HG02885 (cell line): ENCODE data around the gene ZNF580.

Experiments used
- ATAC-seq: cut with Tn5 transposase; IDR thresholded peaks from one replicate; pipeline ENCODE4 v1.9.1; 2021; ENCODE audit warnings: mild to moderate bottlenecking; ENCODE audit not compliant: unreplicated experiment, poor library complexity

Gene ZNF580

DNA sequence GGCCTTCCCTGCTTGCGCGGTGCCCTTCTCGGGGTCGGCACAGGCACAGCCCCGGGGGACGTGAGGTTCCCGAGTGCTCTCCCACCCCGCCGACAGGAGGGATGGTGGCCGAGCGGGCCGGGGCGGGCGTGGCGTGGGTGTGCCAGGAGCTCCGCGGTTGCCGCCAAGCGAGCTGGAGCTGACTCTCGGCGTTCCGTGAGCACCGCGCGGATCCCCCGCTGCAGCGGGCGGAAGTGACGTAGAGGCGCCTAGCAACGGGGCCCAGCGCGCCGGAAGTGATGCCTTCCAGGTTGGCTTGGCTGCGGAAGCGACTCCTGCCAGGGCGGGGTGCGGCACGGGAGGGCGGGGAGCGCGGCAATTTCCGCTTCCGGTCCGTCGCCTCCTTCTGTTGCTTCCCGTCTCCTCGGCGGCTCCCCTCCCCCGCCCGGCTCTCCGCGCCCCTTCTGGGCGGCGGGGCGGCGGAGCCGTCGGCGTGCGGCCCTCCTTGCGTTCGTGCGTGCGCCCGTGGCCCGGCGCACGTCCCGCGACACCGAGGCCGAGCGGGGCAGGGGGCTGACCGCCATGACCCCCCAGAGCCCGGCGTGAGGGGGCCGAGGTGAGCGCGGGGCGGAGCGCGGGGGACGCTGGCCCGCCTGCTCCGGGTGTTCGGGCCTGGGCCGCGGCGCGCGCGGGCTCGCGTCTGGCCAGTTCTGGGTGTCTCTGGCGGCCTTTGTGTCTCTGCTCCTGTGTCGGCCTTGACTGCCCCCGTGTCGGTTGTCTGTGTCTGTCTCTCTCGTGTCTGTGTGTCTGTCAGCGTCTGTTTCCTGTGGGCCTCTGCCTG lies 34.2 kb downstream of the ZNF580 start, which contains the start of gene EPN1:
Gene EPN1 (plus strand): TSS at position 386 of the 820 bp plus-strand sequence. CDS start 3,402 bp downstream, outside the sequence.
- ATAC-seq: peak; percentile 72

DNA sequence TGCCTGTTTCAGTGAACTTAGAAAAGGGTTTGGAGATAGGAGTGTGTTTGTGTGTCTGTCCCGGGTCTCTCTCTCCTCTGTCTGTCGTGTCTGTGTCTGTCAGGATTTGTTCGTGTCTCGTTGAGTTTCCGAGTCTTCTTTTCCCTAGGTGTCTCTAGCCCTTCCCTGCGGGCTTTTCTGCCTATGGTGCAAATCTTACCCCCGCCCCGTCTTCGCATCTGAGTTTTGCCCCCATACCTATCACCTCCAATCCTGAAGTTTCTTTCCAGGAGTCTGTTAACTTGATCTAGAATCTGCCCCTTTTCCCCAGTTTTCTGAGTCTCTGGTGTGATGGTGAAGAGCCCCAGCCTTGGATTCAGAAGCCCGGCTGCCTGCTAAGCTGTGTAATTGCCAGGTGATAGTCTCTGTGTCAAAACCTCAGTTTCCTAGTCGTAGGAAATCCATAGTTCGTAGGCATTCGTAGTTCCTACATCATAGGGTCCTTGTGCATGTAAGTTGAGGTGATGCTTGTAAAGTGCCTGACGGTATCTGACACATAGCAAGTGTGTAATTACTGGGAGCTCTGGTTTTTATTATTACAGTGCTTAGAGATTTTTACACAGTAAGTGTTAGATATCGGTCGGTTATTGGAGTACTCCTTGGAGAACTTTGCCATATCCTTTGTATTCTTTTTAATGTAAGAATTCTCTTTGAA lies 35.0 kb downstream of the ZNF580 start:
- no peak for ATAC-seq

DNA sequence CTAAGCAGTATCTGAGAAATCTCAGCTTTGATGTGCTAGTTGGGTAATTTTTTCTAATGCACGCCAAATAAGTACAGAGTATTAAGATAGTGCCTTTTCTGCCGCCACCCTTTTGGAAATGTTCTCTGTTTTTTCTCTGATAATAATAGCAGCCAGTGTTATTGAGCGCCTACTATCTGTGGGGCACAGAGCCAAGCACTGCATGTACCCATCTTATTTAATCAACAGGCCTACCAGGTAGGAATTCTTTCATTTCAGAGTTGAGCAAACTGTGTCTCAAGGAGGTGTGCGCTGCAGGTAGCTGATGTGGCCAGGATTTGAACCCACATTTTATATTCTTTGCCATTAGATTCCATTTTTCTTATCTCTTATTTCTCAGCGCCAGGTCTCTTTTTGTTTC lies 35.6 kb downstream of the ZNF580 start:
- ATAC-seq: no peak

DNA sequence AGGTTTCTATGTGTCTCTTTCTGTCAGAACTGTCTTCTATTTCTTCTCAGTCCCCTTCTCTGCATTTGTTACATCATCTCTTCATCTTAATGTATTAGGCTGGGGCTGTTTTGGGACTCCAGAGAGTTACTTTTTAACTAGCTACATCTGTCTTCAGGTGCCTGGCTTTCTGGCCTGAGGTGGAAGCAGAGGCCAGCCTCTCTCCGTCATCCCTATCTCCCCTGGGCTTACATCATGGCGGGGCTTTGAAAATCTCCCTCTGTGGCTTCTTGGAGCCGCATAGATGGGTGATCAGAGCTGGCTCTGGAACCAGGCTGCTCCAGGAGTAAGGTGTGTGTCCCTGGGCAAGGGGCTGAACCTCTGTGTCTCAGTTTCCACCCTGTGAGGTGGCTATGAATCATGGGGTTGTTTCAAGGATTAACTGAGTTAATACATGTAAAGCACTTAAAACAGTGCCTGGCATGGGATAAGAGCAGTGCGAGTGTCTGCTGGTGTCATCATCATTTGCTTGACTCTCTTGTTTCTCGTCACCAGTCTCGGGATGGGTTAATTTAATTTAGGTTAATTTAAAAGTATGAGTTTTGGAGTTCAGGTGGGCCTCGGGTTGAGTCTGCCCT lies 36.2 kb downstream of the ZNF580 start:
- no peak for ATAC-seq

DNA sequence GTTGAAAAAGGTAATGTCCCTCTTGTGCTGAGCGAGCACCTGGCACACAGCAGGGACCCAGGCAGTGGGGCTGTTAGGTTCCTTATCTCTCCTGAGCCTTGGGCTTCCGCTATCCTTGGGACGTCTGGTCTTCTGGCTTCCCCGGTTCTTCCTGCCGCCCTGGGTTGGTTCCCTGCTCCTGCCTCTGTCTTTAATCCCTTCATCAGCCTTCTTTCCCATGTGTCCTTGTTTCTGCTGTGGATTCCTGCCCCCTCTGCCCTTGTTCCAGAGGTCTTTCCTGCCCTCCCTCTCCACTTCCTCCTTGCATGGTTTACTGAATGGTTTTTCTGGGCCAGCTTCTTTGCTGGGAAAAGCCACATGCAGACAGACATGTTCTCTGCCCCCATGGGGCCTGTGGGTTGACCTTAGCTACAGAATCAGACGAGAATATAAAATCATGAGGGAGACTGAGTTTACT lies 36.8 kb downstream of the ZNF580 start:
- no peak for ATAC-seq

DNA sequence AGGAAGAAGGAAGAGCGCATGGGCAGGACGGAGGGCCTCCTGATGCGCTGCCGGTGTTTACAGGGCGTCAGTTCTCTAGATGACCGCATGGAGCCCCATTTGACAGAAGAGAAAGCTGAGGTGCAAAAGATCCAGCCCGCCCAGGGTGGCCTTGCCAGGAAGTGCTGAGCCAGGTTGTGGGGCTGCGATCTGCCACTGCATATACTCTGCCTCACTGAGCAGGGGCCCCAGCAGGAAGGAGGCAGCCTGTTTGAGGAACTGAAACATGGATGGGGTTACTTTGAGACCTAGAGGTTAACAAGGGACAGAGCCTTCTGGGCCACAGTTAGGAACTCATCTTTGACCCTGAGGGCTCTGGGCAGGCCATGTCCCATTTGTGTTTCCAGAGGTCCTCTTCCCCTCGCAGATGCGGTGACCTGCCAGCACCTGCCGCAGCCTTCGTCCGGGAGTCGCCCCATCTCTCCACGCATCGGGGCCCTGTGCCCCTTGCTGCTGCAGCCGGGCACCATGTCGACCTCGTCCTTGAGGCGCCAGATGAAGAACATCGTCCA lies 37.4 kb downstream of the ZNF580 start:
- ATAC-seq: peak; percentile 74

DNA sequence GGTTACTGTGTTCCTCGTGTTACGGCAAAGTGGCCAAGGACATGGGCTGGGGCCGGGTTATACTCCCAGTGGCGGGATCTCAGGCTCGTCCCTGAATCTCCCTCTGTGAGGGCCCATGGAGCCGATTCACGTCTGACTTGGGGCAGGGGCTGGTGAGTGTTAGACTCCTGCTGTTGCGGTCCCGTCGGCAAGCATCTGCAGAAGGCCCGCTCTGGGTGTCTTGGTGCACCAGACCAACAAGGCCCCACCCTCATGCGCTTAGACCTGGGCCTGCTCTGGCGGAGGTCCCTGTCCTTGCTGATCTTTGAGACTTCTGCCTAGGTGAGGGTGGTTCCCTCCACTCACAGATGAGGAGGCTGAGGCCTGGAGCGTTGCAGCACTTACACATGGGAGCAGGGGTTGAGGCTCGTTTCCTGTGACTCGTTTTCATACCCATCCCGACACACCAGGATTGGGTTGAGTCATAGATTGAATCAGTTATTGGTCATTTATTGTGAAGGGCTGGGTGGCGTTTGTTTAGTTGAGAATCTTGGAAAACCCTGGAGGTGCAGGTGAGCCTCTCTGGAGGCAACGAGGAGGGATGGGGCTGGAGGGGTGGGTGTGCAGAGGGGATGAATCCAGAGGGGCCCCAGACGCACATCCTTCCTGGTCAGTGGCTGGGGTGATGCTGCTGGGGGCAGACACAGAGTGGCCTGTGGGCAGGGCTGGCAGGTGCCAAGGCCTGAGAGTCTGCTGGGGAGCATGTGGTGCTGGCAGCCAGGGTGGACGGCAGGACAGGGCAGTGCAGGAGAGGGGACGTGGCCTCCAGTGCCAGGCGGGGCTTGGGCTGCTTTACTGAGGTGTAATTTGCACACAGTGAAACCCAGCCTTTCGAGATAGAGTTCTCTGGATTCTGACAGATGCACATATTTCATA lies 38.8 kb downstream of the ZNF580 start:
- ATAC-seq: no peak

DNA sequence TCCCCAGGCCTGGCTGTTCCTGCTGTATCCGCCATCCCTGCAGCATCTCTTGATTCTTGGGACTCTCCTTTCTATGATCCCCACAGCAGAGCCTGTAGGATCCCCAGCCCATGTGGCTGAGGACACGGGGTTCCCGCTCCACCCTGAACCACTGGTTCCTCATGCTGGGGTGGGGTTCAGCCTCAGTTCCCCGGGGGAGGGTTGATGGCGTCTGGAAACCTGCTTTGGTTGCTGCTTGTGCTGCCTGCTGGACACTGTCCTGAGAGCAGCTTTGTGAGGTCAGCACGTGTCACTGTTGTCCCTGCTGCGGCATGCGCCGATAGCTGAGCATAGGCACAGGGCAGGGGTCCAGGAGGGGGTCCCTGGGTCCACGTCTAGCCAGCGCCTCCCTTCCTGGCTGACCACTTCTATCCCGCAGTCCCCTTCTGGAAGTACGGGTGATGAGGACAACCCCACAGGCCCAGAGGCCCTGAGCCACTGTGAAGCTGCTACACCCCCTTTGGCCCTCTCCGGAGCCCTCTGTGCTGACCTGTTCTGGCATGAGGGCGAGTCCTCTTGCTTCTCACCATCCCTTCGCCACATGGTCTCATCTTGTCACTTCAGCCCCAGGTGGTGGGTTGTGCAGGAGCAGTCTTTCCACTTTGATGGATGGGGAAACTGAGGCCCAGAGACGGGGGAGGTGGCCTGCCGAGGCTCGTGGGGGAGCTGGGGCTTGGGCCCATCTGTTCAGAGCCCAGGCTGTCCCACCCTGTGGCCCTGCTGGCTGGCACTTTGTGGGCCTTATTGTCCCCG lies 39.7 kb downstream of the ZNF580 start:
- ATAC-seq: no peak

DNA sequence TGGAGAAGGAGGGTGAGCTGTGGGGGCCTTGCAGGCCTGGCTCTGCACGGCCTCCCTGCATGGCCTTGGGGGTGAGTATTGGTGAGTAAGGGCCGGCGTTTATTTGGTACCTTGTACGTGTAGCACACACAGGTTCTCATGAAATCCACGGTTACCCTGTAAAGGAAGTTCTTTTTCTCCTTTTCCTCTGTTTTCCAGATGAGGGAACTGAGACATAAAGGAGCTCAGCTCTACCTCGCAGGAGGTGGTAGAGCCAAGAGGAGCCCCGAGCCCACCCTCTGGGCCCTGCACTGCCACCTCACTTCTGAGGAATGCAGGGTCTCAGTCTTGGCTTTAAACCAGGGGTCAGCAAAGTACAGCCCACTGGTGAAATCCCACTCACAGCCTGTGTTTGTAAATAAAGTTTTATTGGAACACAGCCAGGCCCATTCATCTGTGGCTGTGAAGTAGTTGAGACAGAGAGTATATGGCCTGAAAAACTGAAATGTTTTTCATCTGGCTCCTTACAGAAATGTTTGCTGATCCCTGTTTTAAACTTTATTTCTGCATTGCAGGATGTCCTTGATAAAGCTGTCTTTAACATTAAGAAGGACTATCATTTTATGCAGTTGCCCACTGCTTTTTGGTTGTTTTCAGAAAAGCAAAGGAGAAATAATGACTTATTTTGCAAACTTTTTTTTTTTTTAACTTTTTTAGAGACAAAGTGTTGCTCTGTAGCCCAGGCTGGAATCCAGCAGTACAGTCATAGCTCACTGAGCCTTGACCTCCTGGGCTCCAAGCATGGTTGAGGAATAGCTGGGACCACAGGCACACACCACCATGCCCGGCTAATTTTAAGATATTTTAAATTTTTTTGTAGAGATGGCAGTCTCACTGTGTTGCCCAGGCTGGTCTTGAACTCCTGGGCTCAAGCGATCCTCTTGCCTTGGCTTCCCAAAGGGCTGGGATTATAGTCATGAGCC lies 40.6 kb downstream of the ZNF580 start:
- no peak for ATAC-seq

DNA sequence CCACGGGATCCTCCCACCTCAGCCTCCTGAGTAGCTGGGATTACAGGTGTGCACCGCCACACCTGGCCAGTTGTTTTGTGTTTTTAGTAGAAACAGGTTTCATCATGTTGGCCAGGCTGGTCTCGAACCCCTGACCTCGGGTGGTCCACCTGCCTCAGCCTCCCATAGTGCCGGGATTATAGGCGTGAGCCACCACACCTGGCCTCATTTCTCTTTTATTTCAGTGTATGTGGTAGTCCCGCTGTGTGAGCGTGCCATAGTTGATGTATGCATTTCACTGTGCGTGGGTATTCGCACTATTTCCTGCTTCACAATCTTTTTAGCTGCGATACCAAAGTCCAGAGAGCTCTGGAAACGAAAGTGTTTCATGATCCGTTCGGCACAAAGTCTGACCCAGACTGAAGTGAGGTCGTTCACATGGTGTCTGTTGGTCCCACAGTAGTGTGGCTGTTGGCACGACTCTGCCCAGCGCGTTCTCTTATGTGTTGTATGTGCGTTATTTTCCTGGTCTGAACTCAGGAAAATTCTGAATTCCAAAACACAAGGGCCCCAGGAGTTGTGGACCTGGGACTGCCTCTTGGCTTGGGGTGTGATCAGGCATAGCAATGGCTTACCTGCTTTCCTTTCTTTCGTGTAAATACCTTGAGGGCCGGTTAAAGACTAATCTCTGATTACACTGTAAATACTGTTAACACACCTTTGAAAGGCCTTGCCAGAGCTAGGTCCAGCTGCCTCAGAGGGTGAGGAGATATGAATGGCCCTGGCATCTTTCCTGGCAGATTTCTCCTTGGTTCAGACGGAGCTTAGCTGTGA lies 42.9 kb downstream of the ZNF580 start:
- no peak for ATAC-seq

DNA sequence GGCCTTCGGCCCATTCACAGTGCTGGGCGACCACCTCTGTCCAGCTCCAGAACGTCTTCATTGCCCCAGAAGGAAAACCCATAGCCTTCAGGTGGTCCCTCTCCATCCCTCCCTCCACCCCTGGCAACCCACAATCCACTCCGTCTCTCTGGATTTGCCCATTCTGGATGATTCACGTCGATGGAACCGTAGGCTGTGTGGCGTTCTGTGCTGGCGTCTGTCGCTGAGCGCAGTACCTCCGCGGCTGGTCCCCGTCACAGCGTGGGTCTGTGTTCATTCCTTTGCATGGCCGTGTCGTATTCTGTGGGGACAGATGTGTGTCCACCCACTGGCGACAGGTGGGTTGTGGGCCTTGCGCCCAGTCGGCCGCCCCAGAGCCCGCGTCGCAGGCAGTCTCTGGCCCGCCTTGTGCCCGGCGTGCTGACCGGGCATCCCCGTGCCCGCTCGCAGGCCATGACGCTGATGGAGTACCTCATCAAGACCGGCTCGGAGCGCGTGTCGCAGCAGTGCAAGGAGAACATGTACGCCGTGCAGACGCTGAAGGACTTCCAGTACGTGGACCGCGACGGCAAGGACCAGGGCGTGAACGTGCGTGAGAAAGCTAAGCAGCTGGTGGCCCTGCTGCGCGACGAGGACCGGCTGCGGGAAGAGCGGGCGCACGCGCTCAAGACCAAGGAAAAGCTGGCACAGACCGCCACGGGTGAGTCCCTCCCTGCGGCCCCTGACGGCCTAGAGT lies 44.3 kb downstream of the ZNF580 start:
- ATAC-seq: no peak

DNA sequence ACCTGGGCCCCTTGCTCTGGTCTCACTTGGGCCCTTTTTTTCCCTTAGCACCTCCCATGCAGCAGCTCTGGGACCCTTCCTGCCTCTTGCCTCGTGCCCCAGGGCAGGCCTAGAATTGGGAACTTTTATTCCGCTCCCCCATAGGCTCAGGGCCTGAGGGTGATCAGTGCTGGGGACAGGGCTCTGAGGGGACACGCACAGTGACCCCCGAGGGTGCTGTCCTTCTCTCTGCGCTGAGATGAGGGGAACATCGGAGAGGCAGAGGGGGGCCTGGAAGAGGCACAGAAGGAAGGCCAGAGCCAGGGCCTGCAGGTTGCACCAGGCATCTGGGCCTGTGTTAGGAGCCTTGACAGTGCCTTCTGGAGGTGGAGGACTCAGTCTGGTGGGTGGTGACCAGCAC lies 45.0 kb downstream of the ZNF580 start:
- ATAC-seq: no peak

DNA sequence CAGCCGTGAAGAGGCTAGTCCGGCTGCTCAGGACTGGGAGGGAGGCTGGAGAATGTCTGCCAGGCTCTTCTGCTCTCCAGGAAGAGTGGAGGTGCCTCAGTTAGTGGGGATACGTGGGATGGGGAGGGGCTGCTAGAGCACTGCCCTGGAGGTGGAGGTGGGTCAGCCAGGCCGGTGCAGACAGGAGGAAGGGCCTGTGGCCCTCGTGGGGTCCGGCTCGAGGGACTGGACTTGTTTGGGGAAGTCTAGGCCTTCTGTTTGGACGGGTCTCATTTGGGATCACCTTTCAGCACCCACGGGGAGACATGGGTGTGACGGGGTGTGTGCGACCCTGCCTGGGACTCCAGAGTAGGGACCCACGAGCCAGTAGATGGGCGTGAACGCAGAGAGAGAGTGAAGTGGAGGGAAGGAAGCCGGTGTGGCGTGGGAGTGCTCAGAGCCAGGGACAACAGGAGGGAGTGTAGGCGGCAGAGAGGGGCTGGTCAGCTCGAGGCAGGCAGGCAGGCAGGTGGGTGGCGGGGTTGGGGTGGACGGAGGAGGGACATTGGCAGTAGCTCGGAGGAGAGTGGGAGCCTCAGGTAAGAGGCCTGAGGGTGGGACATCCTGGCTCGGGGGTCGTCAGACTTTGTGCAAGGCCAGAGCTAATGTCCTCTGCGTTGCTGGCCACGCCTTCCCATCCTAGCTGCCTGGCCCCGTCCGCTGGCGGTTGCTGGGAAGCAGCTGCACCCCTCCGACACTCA lies 45.7 kb downstream of the ZNF580 start:
- no peak for ATAC-seq

DNA sequence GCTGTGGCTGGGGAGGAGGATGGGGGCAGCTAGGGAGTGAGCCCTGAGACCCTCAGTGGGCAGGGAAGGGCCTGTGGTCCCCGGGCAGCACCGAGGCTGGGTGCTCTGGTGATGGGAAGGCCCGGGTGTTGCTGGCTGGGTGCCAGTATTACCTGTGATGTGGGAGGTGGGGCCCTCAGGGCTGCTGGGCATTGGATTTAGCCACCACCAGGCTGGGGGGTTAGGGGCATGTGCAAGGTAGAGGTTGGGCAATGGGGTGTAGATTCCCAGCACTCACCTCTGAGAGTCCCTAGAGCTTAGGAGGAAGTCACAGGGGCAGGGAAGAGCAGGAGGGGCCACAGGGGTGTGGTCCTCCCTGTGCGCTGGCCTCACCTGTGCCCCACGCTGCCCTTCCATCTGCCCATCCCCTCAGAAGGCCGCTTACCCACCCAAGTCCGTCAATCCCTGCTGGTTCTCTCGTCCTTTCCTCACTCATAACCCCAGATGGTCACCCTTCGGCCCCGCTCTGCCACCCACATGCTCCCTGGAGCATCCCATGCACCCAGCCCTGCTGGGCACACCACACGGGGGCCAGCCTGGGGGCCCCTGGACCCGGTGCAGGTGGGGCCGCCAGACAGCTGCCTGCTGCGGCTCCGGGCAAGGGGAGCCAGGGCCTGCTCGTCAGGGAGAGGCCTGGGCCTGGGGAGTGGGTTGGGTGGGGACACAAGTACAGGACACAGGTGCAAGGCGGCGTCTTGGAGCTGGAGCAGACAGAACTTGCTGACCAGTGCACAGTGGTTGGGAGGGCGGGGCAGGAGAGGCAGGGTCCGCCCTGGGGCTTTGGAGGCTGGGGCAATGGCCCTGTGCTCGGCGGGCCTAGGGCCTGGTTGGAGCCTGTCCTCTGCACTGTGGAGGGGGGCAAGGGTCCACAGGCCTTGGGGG lies 46.7 kb downstream of the ZNF580 start:
- no peak for ATAC-seq
